ENCODE results near the gene ADAMTSL4. TPM values are rescaled to one million over a fixed set of nuclear protein-coding genes. Genes with fewer than 3 reads are reported as not detected.
A peak's percentile ranks its signal among the peaks of the same experiment; 100 is the strongest.

The ADAMTSL4 gene
- total and polyA plus RNA-seq, 9 of the 15 experiments (the other 6 are each of a cell fraction or from before 2014, with no cell fraction given) = 12.7 to 212 (median 35.6) TPM

DNA sequence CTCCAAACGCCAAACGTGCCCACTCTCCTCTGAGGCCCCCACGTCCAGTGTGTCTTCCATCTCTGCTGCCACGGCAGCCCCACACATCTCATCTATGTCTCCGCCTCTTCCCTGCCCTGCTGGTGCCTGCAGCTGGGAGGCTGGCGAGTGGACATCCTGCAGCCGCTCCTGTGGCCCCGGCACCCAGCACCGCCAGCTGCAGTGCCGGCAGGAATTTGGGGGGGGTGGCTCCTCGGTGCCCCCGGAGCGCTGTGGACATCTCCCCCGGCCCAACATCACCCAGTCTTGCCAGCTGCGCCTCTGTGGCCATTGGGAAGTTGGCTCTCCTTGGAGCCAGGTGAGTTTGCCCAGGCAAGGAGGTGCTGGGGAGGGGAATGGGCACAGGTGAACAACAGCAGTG lies 8.6 kb downstream of the ADAMTSL4 start:
- 89% methylated on average over 14 of the region's 15 CpGs for WGBS (ENCODE audit: insufficient coverage, low coverage, missing lambda C conversion rate)
- Histone ChIP-seq H3K36me3 (ENCODE audit: control insufficient read depth, insufficient read depth, low read length) (peaks cover 85% of the 10 kb centered on the region), H3K27me3 (ENCODE audit: control insufficient read depth in 2 of 2, insufficient read depth in 2 of 2, low read length in 2 of 2) (no peaks in the 10 kb centered on the region), H3K79me2 (ENCODE audit: control insufficient read depth, insufficient read depth, low read length) (peaks cover 56% of the 10 kb centered on the region), H3K4me1 (replicated peaks in 1 of 2; ENCODE audit: control insufficient read depth in 2 of 2, insufficient read depth in 2 of 2, low read length in 2 of 2) (peaks cover 31 to 85% of the 10 kb centered on the region in 2 experiments), H4K20me1 (replicated peaks; ENCODE audit: control insufficient read depth, insufficient read depth, low read length) (peaks cover 19% of the 10 kb centered on the region), H3K9me3 (replicated peaks; ENCODE audit: control insufficient read depth, insufficient read depth, low read depth, low read length) (no peaks in the 10 kb centered on the region), H2AFZ (ENCODE audit: low read depth, low read length) (no peak overlapping the region), H3K27ac (ENCODE audit: extremely low read depth, low read depth, low read length) (no peak overlapping the region), H3K9me1 (ENCODE audit: control insufficient read depth, insufficient read depth, low read length) (peaks cover under 1% of the 10 kb centered on the region), H3K4me3 (no peak overlapping the region), H3K4me2 (ENCODE audit: insufficient read depth, low read length) (no peak overlapping the region), H3K9ac (ENCODE audit: insufficient read depth in 1 of 2, low read depth in 2 of 2, low read length in 2 of 2) (no peak overlapping the region)
- FAIRE-seq (no peak), DNase-seq (ENCODE audit: extremely low read depth in 1 of 4, low spot score in 3 of 4) (no peak), ATAC-seq (no peak)
- POLR2A ChIA-PET = interaction anchor here (0.7 to 2.7 kb wide), 8 partner anchors 9 to 448 kb away, joined by 3 to 12 read pairs (median 3); partner anchors contain the start of gene GOLPH3L
- no TSS peak for BruUV-seq (replicated peaks)
- CTCF ChIA-PET (ENCODE audit: low intra/inter-chr PET ratio) = no interaction called here
- in situ Hi-C loops (cut with MboI) = no loop called here
- intact Hi-C loops (cut with micrococcal nuclease) = no loop called here
- TF ChIP-seq ZNF830 (CRISPR knock-in tag; IDR thresholded peaks at IDR 0.05) (no peak), NONO (IDR thresholded peaks at IDR 0.05; ENCODE audit: low read depth in 2 of 2, low read length in 1 of 2) (no peak), POLR2G (IDR thresholded peaks at IDR 0.05; ENCODE audit: low read depth, low read length) (peak; percentile 72), XRCC4 (IDR thresholded peaks at IDR 0.05; ENCODE audit: extremely low read depth, insufficient read depth, insufficient read length) (no peak), RBFOX2 (IDR thresholded peaks at IDR 0.05; ENCODE audit: low read depth, low read length) (peak; percentile 75), CBX2 (IDR thresholded peaks at IDR 0.05; ENCODE audit: insufficient read depth, low read length, poor library complexity, severe bottlenecking) (no peak), ZNF316 (IDR thresholded peaks at IDR 0.05) (no peak), POLR2AphosphoS5 (IDR thresholded peaks at IDR 0.05; ENCODE audit: control insufficient read depth, insufficient read depth, low read depth, low read length) (peak; percentile 16; the same call in 1 of the 2 replicates), TOE1 (IDR thresholded peaks at IDR 0.05; ENCODE audit: borderline replicate concordance) (no peak), TOE1 (CRISPR knock-in tag; IDR thresholded peaks at IDR 0.05; ENCODE audit: borderline replicate concordance, low read depth) (no peak), CTBP1 (IDR thresholded peaks at IDR 0.05; ENCODE audit: borderline replicate concordance) (no peak), POLR2A (conservative IDR thresholded peaks at IDR 0.05) (peak; percentile 34; the same call in 1 of the 2 replicates), POLR2B (IDR thresholded peaks at IDR 0.05; ENCODE audit: low read depth, partially characterized antibody) (peak; percentile 21), SNIP1 (IDR thresholded peaks at IDR 0.05; ENCODE audit: low read depth) (no peak)
- TF ChIP-seq, protein P1, sequence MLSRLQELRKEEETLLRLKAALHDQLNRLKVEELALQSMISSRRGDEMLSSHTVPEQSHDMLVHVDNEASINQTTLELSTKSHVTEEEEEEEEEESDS (CRISPR knock-in tag; IDR thresholded peaks at IDR 0.05) = no peak
- TF ChIP-seq, protein P2, sequence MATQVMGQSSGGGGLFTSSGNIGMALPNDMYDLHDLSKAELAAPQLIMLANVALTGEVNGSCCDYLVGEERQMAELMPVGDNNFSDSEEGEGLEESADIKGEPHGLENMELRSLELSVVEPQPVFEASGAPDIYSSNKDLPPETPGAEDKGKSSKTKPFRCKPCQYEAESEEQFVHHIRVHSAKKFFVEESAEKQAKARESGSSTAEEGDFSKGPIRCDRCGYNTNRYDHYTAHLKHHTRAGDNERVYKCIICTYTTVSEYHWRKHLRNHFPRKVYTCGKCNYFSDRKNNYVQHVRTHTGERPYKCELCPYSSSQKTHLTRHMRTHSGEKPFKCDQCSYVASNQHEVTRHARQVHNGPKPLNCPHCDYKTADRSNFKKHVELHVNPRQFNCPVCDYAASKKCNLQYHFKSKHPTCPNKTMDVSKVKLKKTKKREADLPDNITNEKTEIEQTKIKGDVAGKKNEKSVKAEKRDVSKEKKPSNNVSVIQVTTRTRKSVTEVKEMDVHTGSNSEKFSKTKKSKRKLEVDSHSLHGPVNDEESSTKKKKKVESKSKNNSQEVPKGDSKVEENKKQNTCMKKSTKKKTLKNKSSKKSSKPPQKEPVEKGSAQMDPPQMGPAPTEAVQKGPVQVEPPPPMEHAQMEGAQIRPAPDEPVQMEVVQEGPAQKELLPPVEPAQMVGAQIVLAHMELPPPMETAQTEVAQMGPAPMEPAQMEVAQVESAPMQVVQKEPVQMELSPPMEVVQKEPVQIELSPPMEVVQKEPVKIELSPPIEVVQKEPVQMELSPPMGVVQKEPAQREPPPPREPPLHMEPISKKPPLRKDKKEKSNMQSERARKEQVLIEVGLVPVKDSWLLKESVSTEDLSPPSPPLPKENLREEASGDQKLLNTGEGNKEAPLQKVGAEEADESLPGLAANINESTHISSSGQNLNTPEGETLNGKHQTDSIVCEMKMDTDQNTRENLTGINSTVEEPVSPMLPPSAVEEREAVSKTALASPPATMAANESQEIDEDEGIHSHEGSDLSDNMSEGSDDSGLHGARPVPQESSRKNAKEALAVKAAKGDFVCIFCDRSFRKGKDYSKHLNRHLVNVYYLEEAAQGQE (IDR thresholded peaks at IDR 0.05; ENCODE audit: borderline replicate concordance) = no peak
- TF ChIP-seq, protein P2 (CRISPR knock-in tag; IDR thresholded peaks at IDR 0.05; ENCODE audit: low read depth) = no peak

All from K562 (cell line).